Common myeloid progenitor, CD34-positive (primary cell): ENCODE data around the gene LOC101059915.
"Not testable (repeated sequence)": the region's sequence is repeated elsewhere in the genome, so short reads cannot be mapped to it uniquely, and the experiment has no call there.

Experiments
- CTCF ChIA-PET: fragments of 350-600 bp; sonication (Branson Sonifier 250); formaldehyde crosslinking; loops from one replicate; lab custom pipeline; 2021; ENCODE audit warnings: antibody characterized with exemption; lab: Charles Lee
- POLR2A ChIA-PET: fragments of 350-600 bp; sonication (Branson Sonifier 250); formaldehyde crosslinking; loops from one replicate; lab custom pipeline; 2021; ENCODE audit warnings: antibody characterized with exemption; lab: Charles Lee
- DNase-seq, 3 donors: peaks; one replicate each; pipeline versions ENCODE4 v3.0.0 to v3.0.0-alpha.2; 2013
- H3K27ac ChIP-seq, 2 experiments: 1 replicate in 1 of 2; 2 replicates in 1 of 2; pipeline ENCODE4 v1.7.0; 2013; ENCODE audit warnings: inconsistent platforms in 2 of 2, low read length in 2 of 2, mild to moderate bottlenecking in 2 of 2, low read depth in 1 of 2, moderate library complexity in 1 of 2; ENCODE audit not compliant: severe bottlenecking in 2 of 2, insufficient read depth in 1 of 2, poor library complexity in 1 of 2
- H3K27me3 ChIP-seq, 5 experiments: replicated peaks in 2 of 5; 1 replicate in 3 of 5; 2 replicates in 2 of 5; pipeline versions ENCODE4 v1.6.1 to v1.7.0; 2013; ENCODE audit warnings: low read length in 4 of 5, mild to moderate bottlenecking in 2 of 5, moderate library complexity in 2 of 5, inconsistent platforms in 1 of 5; ENCODE audit not compliant: insufficient read depth in 5 of 5, control insufficient read depth in 4 of 5
- H3K36me3 ChIP-seq, 4 experiments: 1 replicate in 2 of 4; 2 replicates in 2 of 4; pipeline versions ENCODE4 v1.6.1 to v1.7.0; 2013; ENCODE audit warnings: low read length in 3 of 4, control low read depth in 1 of 4, mild to moderate bottlenecking in 1 of 4; ENCODE audit not compliant: control insufficient read depth in 4 of 4, insufficient read depth in 4 of 4
- H3K4me1 ChIP-seq, 4 experiments: 1 replicate in 3 of 4; 2 replicates in 1 of 4; pipeline versions ENCODE4 v1.6.1 to v1.7.1; 2013; ENCODE audit warnings: low read length in 3 of 4, mild to moderate bottlenecking in 3 of 4, control low read depth in 1 of 4, inconsistent platforms in 1 of 4, moderate library complexity in 1 of 4; ENCODE audit not compliant: control insufficient read depth in 4 of 4, insufficient read depth in 4 of 4; ENCODE audit errors: control extremely low read depth in 1 of 4
- H3K4me3 ChIP-seq, 7 experiments: 1 replicate in 4 of 7; 2 replicates in 3 of 7; pipeline versions ENCODE4 v1.5.1 to v1.7.0; 2013; ENCODE audit warnings: mild to moderate bottlenecking in 7 of 7, low read length in 6 of 7, moderate library complexity in 6 of 7, inconsistent platforms in 2 of 7, low read depth in 2 of 7, control low read depth in 1 of 7; ENCODE audit not compliant: insufficient read depth in 4 of 7, control insufficient read depth in 1 of 7; ENCODE audit errors: extremely low read depth in 1 of 7
- H3K9me3 ChIP-seq, 5 experiments: 1 replicate in 4 of 5; 2 replicates in 1 of 5; pipeline versions ENCODE4 v1.6.1 to v1.7.1; 2013; ENCODE audit warnings: low read length in 4 of 5, mild to moderate bottlenecking in 2 of 5, inconsistent platforms in 1 of 5, low read depth in 1 of 5, moderate library complexity in 1 of 5; ENCODE audit not compliant: control insufficient read depth in 4 of 5, insufficient read depth in 2 of 5; ENCODE audit errors: control extremely low read depth in 1 of 5
- WGBS: methylation state at CpG from one replicate; pipeline ENCODE4 v1.1.5; 2013; ENCODE audit not compliant: insufficient coverage; 5-methylcytosine and 5-hydroxymethylcytosine counted together

The LOC101059915 gene

GRCh38 chrX:71664202-71664601 lies 3.1 kb upstream of the LOC101059915 start:
- H3K27ac ChIP-seq, CTCF ChIA-PET, POLR2A ChIA-PET: not testable (repeated sequence)

GRCh38 chrX:71664889-71665491 lies 2.4 kb upstream of the LOC101059915 start:
- 93% methylated on average over 11 of the region's 16 CpGs for WGBS
- H3K27ac ChIP-seq = no peak overlapping the region
- peaks cover 0 to 37% (median 5%) of the 10 kb centered on the region in 5 experiments for H3K27me3 ChIP-seq
- H3K9me3 ChIP-seq = no peaks in the 10 kb centered on the region
- H3K36me3 ChIP-seq = no peaks in the 10 kb centered on the region
- ChIA-PET POLR2A (no interaction called here), CTCF (no interaction called here)
- peaks cover 0 to 12% (median 8%) of the 10 kb centered on the region in 4 experiments for H3K4me1 ChIP-seq
- no peak overlapping the region for H3K4me3 ChIP-seq
- no peak for DNase-seq

More at GRCh38 chrX:71664202-71664601, 3.1 kb upstream of the LOC101059915 start:
- H3K9me3 ChIP-seq, H3K36me3 ChIP-seq, H3K4me3 ChIP-seq: not testable (repeated sequence)
- WGBS = 46% methylated on average over 5 of the region's 8 CpGs
- DNase-seq = peak; percentile 21 to 45 (median 37)
- Histone ChIP-seq H3K4me1 (peaks cover 0 to 12% (median 8%) of the 10 kb centered on the region in 4 experiments), H3K27me3 (peaks cover 0 to 31% (median 7%) of the 10 kb centered on the region in 5 experiments)

GRCh38 chrX:71665747-71666146 lies 1.6 kb upstream of the LOC101059915 start:
- POLR2A ChIA-PET = no interaction called here
- H3K36me3 ChIP-seq = no peaks in the 10 kb centered on the region
- CTCF ChIA-PET = no interaction called here
- DNase-seq = no peak
- H3K9me3 ChIP-seq = no peaks in the 10 kb centered on the region
- 65% methylated on average over 6 of the region's 10 CpGs for WGBS
- no peak overlapping the region for H3K4me3 ChIP-seq
- H3K27ac ChIP-seq = no peak overlapping the region
- peaks cover 0 to 15% (median 11%) of the 10 kb centered on the region in 4 experiments for H3K4me1 ChIP-seq
- H3K27me3 ChIP-seq = peaks cover 0 to 33% (median 5%) of the 10 kb centered on the region in 5 experiments

- POLR2A ChIA-PET = no interaction called here
- Histone ChIP-seq H3K27me3 (peaks cover 0 to 27% (median 3%) of the 10 kb centered on the region in 5 experiments), H3K4me3 (no peak overlapping the region), H3K36me3 (no peaks in the 10 kb centered on the region), H3K4me1 (peaks cover 0 to 21% (median 15%) of the 10 kb centered on the region in 4 experiments), H3K27ac (no peak overlapping the region), H3K9me3 (no peaks in the 10 kb centered on the region)
- CTCF ChIA-PET = no interaction called here
- DNase-seq = no peak
- WGBS = 93% methylated on average over 48 of the region's 48 CpGs
Measured at GRCh38 chrX:71666240-71667223, 814 bp upstream of the LOC101059915 start.

GRCh38 chrX:71668248-71668595 lies 876 bp downstream of the LOC101059915 start:
- Histone ChIP-seq H3K27me3 (peaks cover 0 to 34% (median 5%) of the 10 kb centered on the region in 5 experiments), H3K4me1 (peaks cover 0 to 20% (median 10%) of the 10 kb centered on the region in 4 experiments), H3K9me3 (no peaks in the 10 kb centered on the region), H3K4me3 (no peak overlapping the region), H3K36me3 (no peaks in the 10 kb centered on the region), H3K27ac (no peak overlapping the region)
- CTCF ChIA-PET = interaction anchor here (0.7 kb wide), 1 partner anchor 10 kb away, joined by 3 read pairs; no protein-coding TSS in a partner anchor
- WGBS = 86% methylated on average over 15 of the region's 16 CpGs
- POLR2A ChIA-PET = no interaction called here
- DNase-seq = no peak

- Histone ChIP-seq H3K36me3 (no peaks in the 10 kb centered on the region), H3K27me3 (peaks cover 0 to 38% (median 6%) of the 10 kb centered on the region in 5 experiments), H3K9me3 (no peaks in the 10 kb centered on the region), H3K4me1 (peaks cover 0 to 16% (median 7%) of the 10 kb centered on the region in 4 experiments), H3K4me3 (no peak overlapping the region), H3K27ac (no peak overlapping the region)
- no peak for DNase-seq
- CTCF ChIA-PET = interaction anchor here (0.9 to 1.9 kb wide), 4 partner anchors 191 to 441 kb away, joined by 3 to 4 read pairs (median 4); no protein-coding TSS in a partner anchor
- 62% methylated on average over 2 of the region's 13 CpGs for WGBS
- POLR2A ChIA-PET = no interaction called here
Measured at GRCh38 chrX:71669492-71669891, 2.1 kb downstream of the LOC101059915 start.
